ENCODE measurements around the gene SEMA4B.

SEMA4B gene

DNA sequence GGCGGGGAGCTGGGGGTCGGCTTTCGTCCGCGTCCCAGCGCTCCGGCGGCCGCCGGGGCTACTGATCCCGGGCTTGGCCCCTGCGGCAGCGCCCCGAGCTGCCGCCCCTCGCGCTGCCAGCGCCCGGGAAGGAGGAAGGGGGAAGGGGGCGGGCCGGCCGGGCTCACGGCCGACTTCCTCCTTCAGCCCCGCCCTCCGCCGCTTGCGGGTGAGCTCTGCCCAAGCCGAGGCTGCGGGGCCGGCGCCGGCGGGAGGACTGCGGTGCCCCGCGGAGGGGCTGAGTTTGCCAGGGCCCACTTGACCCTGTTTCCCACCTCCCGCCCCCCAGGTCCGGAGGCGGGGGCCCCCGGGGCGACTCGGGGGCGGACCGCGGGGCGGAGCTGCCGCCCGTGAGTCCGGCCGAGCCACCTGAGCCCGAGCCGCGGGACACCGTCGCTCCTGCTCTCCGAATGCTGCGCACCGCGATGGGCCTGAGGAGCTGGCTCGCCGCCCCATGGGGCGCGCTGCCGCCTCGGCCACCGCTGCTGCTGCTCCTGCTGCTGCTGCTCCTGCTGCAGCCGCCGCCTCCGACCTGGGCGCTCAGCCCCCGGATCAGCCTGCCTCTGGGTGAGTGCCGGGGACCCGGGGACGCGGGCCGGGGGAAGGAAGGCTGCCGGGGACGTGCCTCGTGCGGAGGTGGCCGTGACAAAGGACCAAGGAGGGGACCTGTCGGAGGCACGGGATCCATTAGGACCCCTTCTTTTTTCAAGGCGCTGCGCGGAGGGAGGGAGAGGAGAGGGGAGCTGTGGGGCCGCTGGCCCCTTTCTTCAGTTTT, at the start of gene SEMA4B:
Gene SEMA4B (plus strand): TSS at position 201 of the 814 bp plus-strand sequence. CDS start 249 bp downstream, at position 450.
- TF ChIP-seq CTCF (IDR thresholded peaks at IDR 0.05; ENCODE audit: extremely low read depth, missing control alignments): no peak

GRCh38 chr15:90151989-90152645, 49.0 kb upstream of the SEMA4B start:
- no peak for DNase-seq (ENCODE audit: low spot score)
- no peak for TF ChIP-seq CTCF (IDR thresholded peaks at IDR 0.05; ENCODE audit: extremely low read depth, missing control alignments)

More for the DNA sequence above, at the start of gene SEMA4B:
- peak; percentile 97 for DNase-seq (ENCODE audit: low spot score)

- TF ChIP-seq CTCF (IDR thresholded peaks at IDR 0.05; ENCODE audit: extremely low read depth, missing control alignments): no peak
- DNase-seq (ENCODE audit: low spot score): no peak
Measured at GRCh38 chr15:90153658-90154057, 47.5 kb upstream of the SEMA4B start.

DNA sequence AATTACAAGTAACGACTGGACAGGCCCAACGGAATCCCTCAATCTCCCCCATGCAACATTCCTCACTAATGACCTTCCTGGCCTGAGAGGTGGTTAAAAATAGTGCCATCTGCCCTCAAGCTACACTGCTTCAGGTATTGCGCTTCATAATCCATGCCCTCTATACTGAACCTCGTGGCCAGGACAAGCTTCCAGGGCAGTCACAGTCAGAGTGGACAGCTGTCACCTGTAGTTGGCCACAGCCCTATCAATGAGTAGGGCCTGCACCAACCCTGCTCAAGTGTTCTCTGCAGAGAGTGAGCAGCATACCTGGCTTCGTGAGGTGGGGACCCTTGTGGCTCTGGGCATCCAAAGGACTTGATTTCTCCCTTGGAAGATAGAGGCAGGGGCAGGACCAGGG, 46.9 kb upstream of the SEMA4B start:
- TF ChIP-seq CTCF (IDR thresholded peaks at IDR 0.05; ENCODE audit: extremely low read depth, missing control alignments): no peak
- no peak for DNase-seq (ENCODE audit: low spot score)

DNA sequence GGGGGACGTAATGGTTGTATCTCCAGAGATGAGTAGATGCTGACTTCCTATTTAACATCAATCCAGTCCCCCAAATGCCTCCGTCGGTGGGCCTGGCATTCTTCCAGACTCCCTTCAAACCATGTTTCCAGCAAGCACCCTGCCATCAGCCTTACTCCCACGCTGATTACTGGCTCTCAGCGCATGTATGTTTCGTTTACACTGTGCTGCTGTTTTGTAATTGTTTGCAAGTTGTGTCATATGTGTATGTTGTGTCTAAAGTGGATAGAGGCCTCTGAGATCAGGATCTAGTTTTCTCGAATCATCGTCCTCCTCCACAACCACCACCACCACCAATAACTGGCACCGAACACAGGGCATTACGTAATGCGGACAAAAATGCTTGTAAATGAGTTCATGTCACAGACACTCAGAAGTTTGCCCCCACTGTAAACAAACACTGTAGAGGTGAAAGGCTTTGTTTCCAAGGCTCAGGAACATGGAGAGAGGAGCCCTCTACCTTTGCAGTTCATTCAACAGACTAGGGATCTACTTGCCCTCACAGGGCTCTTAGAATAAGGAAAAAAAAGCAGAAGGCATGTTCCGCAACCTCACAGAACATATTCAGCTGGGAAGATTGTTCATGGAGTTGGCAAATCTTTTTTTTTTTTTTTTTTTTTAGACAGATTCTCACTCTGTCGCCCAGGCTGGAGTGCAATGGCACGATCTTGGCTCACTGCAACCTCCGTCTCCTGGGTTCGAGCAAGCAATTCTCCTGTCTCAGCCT, 46.1 kb upstream of the SEMA4B start:
- TF ChIP-seq CTCF (IDR thresholded peaks at IDR 0.05; ENCODE audit: extremely low read depth, missing control alignments): no peak
- DNase-seq (ENCODE audit: low spot score): no peak

- DNase-seq (ENCODE audit: low spot score): no peak
- no peak for TF ChIP-seq CTCF (IDR thresholded peaks at IDR 0.05; ENCODE audit: extremely low read depth, missing control alignments)
Measured at GRCh38 chr15:90159213-90159612, 41.9 kb upstream of the SEMA4B start.
